Neural progenitor cell (in vitro differentiated cells): ENCODE results near the gene MED14. TPM values are rescaled to one million over a fixed set of nuclear protein-coding genes. Genes with fewer than 3 reads are reported as not detected.

Experiments used
- DNase-seq: peaks from one replicate; pipeline ENCODE4 v3.0.0-alpha.2; 2016; ENCODE audit warnings: low spot score
- H2AFZ ChIP-seq: fragments of 200-600 bp; sonication (generic); replicated peaks from 2 replicates; pipeline ENCODE4 v1.6.1; 2016; ENCODE audit warnings: antibody characterized with exemption
- H3F3A ChIP-seq: fragments of 200-600 bp; sonication (generic); 2 replicates; pipeline ENCODE4 v1.6.1; 2016; ENCODE audit warnings: antibody characterized with exemption, low read depth
- H3K27ac ChIP-seq: fragments of 200-600 bp; sonication (generic); 2 replicates; pipeline ENCODE4 v1.5.1; 2016; ENCODE audit warnings: mild to moderate bottlenecking
- H3K27me3 ChIP-seq: fragments of 200-600 bp; sonication (generic); 2 replicates; pipeline ENCODE4 v1.6.1; 2016; ENCODE audit warnings: mild to moderate bottlenecking, moderate library complexity
- H3K36me3 ChIP-seq: fragments of 200-600 bp; sonication (generic); 2 replicates; pipeline ENCODE4 v1.5.1; 2016
- H3K4me1 ChIP-seq: fragments of 200-600 bp; sonication (generic); 2 replicates; pipeline ENCODE4 v1.6.1; 2016; ENCODE audit warnings: mixed run types
- H3K4me2 ChIP-seq: fragments of 200-600 bp; sonication (generic); 2 replicates; pipeline ENCODE4 v1.6.1; 2016
- H3K4me3 ChIP-seq: fragments of 200-600 bp; sonication (generic); 2 replicates; pipeline ENCODE4 v1.5.1; 2016
- H3K79me2 ChIP-seq: fragments of 200-600 bp; sonication (generic); 2 replicates; pipeline ENCODE4 v1.6.1; 2016; ENCODE audit warnings: low read depth
- H3K9ac ChIP-seq: fragments of 200-600 bp; sonication (generic); 2 replicates; pipeline ENCODE4 v1.6.1; 2016
- H3K9me3 ChIP-seq: fragments of 200-600 bp; sonication (generic); 2 replicates; pipeline ENCODE4 v1.5.1; 2016; ENCODE audit warnings: low read depth
- H4K20me1 ChIP-seq: fragments of 200-600 bp; sonication (generic); 2 replicates; pipeline ENCODE4 v1.6.1; 2016; ENCODE audit warnings: low read depth
- H3K27ac Mint-ChIP-seq: 3 replicates; pipeline ENCODE4 v1.8.0; 2021; ENCODE audit warnings: mixed read lengths
- H3K27me3 Mint-ChIP-seq: 2 replicates; pipeline ENCODE4 v1.8.0; 2022; ENCODE audit warnings: low read depth, mild to moderate bottlenecking, inconsistent platforms, moderate library complexity, mixed read lengths; ENCODE audit not compliant: insufficient read depth
- H3K36me3 Mint-ChIP-seq: 3 replicates; pipeline ENCODE4 v1.8.0; 2021; ENCODE audit warnings: mixed read lengths
- H3K4me1 Mint-ChIP-seq: 3 replicates; pipeline ENCODE4 v1.8.0; 2021; ENCODE audit warnings: mixed read lengths
- H3K4me3 Mint-ChIP-seq: 3 replicates; pipeline ENCODE4 v1.8.0; 2021; ENCODE audit warnings: mild to moderate bottlenecking, moderate library complexity, mixed read lengths
- H3K9me3 Mint-ChIP-seq: 3 replicates; pipeline ENCODE4 v1.8.0; 2020; ENCODE audit warnings: mixed read lengths
- EZH2 ChIP-seq: fragments of 200-600 bp; sonication (generic); IDR thresholded peaks from 2 replicates; pipeline ENCODE4 v1.6.1; 2017; ENCODE audit warnings: antibody characterized with exemption, mild to moderate bottlenecking, moderate library complexity
- EZH2phosphoT487 ChIP-seq: fragments of 200-600 bp; sonication (generic); IDR thresholded peaks from 2 replicates; pipeline ENCODE4 v1.6.1; 2017; ENCODE audit warnings: antibody characterized with exemption
- total RNA-seq: library from RNA; depleted of rRNA; stranded (reverse); fragments of >200 nt; gene quantifications from 2 replicates; pipeline ENCODE4 v1.2.3, GENCODE V29; 2015; ENCODE audit warnings: low replicate concordance
- TF ChIP-seq, protein P1 (sequence below): fragments of 200-600 bp; sonication (generic); IDR thresholded peaks from 2 replicates; pipeline ENCODE4 v1.5.1; 2017; ENCODE audit warnings: antibody characterized with exemption, mild to moderate bottlenecking

Gene MED14
- total RNA-seq, 1 donor from 2014 or later = 56.4 TPM

DNA sequence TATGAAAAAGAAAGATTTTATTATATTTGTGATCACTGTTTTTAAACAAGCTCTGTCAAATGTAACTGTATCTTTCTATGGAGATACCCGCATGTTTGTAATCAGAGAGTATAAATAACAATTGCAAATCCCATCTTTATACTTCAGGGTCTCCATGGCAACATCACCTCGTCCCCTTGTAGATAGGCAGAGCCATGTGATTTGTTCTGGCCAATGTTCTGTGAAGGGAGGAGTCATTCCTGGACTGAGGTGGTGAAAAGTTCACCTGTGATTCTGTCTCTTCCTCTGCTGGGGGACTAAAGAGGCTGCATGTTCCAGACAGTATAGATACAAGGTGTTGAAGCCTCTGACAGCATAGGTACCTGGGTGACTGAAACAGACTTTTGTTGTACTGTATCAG, 45.6 kb upstream of the MED14 start:
- no peaks in the 10 kb centered on the region for H3K79me2 ChIP-seq
- Mint-ChIP-seq H3K27ac (no peak overlapping the region), H3K9me3 (peaks cover 2% of the 10 kb centered on the region), H3K4me3 (no peak overlapping the region), H3K36me3 (no peaks in the 10 kb centered on the region), H3K4me1 (no peaks in the 10 kb centered on the region), H3K27me3 (no peaks in the 10 kb centered on the region)
- H3K4me1 ChIP-seq = no peaks in the 10 kb centered on the region
- no peak for DNase-seq
- no peaks in the 10 kb centered on the region for H3F3A ChIP-seq
- no peak overlapping the region for H3K27ac ChIP-seq
- H3K9me3 ChIP-seq = no peaks in the 10 kb centered on the region
- H2AFZ ChIP-seq = no peak overlapping the region
- no peaks in the 10 kb centered on the region for H4K20me1 ChIP-seq
- no peak overlapping the region for H3K4me2 ChIP-seq
- H3K9ac ChIP-seq = no peak overlapping the region
- H3K27me3 ChIP-seq = no peaks in the 10 kb centered on the region
- no peak for TF ChIP-seq EZH2
- TF ChIP-seq, protein P1, sequence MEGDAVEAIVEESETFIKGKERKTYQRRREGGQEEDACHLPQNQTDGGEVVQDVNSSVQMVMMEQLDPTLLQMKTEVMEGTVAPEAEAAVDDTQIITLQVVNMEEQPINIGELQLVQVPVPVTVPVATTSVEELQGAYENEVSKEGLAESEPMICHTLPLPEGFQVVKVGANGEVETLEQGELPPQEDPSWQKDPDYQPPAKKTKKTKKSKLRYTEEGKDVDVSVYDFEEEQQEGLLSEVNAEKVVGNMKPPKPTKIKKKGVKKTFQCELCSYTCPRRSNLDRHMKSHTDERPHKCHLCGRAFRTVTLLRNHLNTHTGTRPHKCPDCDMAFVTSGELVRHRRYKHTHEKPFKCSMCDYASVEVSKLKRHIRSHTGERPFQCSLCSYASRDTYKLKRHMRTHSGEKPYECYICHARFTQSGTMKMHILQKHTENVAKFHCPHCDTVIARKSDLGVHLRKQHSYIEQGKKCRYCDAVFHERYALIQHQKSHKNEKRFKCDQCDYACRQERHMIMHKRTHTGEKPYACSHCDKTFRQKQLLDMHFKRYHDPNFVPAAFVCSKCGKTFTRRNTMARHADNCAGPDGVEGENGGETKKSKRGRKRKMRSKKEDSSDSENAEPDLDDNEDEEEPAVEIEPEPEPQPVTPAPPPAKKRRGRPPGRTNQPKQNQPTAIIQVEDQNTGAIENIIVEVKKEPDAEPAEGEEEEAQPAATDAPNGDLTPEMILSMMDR = no peak
- TF ChIP-seq EZH2phosphoT487 = no peak
- H3K36me3 ChIP-seq = no peaks in the 10 kb centered on the region
- H3K4me3 ChIP-seq = no peak overlapping the region

DNA sequence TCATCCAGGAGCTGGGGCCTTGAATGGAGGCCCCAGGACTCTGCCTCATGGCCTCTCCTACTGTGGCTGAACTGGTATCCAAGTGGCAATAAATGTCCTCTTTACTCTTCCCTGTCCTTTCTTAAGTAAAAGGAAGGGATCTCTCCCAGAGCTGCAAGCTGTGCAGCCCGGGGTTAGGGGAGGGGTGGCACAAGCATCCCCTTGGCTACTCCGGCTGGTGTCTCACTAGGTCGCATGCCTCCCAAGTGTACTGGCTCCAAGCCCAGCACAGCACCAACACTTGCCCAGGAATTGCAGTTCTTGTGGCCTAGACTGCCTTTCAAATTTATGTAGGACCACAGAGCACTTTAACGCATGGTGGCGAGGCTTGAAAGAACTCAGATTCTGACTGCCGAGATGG, 44.7 kb upstream of the MED14 start:
- Histone ChIP-seq H3K4me1 (no peaks in the 10 kb centered on the region), H3K9ac (no peak overlapping the region), H2AFZ (no peak overlapping the region), H3K4me3 (no peak overlapping the region), H3K9me3 (no peaks in the 10 kb centered on the region), H3F3A (no peaks in the 10 kb centered on the region), H3K27ac (no peak overlapping the region), H3K79me2 (no peaks in the 10 kb centered on the region), H3K4me2 (no peak overlapping the region), H3K36me3 (no peaks in the 10 kb centered on the region), H4K20me1 (no peaks in the 10 kb centered on the region), H3K27me3 (no peaks in the 10 kb centered on the region)
- no peak for TF ChIP-seq EZH2phosphoT487
- TF ChIP-seq, protein P1 = no peak
- H3K4me1 Mint-ChIP-seq = no peaks in the 10 kb centered on the region
- peaks cover 2% of the 10 kb centered on the region for H3K9me3 Mint-ChIP-seq
- H3K27me3 Mint-ChIP-seq = no peaks in the 10 kb centered on the region
- H3K27ac Mint-ChIP-seq = no peak overlapping the region
- no peaks in the 10 kb centered on the region for H3K36me3 Mint-ChIP-seq
- H3K4me3 Mint-ChIP-seq = no peak overlapping the region
- DNase-seq = no peak

DNA sequence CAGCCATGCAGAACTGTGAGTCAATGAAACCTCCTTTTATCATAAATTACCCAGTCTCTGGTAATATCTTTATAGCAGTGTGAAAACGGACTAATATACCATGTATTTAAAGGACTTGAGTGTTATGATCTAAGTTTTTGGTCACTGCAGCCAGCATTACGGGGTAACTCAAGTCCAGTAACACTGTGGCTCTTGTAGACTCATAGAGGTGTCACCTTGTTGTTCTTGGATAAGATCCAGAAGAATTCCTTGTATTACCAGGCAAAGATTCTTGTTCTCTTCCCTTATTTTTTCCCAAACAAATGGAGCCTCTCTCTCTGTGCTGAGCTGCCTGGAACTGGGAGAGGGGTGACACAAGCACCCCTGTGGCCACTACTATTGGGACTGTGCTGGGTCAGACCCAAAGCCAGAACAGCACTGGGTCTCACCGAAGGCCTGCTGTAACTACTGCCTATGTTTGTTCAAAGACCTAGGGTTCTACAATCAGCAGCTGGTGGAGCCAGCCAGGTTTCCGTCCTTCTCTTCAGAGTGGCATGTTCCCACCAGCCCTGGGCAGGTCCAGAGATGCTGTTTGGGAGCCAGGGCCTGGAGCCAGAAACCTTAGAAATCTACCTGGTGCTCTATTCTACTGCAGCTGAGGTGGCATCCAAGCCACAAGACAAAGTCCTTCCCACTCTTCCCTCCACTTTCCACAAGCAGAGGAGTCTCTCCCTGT, 43.7 kb upstream of the MED14 start:
- TF ChIP-seq EZH2 (no peak), EZH2phosphoT487 (no peak)
- TF ChIP-seq, protein P1 = no peak
- Histone ChIP-seq H3K79me2 (no peaks in the 10 kb centered on the region), H3K4me1 (no peaks in the 10 kb centered on the region), H3K27ac (no peak overlapping the region), H4K20me1 (no peaks in the 10 kb centered on the region), H3K4me2 (no peak overlapping the region), H3K9ac (no peak overlapping the region), H3F3A (no peaks in the 10 kb centered on the region), H3K27me3 (no peaks in the 10 kb centered on the region), H3K4me3 (no peak overlapping the region), H3K36me3 (no peaks in the 10 kb centered on the region), H3K9me3 (no peaks in the 10 kb centered on the region), H2AFZ (no peak overlapping the region)
- no peaks in the 10 kb centered on the region for H3K4me1 Mint-ChIP-seq
- H3K36me3 Mint-ChIP-seq = no peaks in the 10 kb centered on the region
- DNase-seq = no peak
- H3K27me3 Mint-ChIP-seq = no peaks in the 10 kb centered on the region
- no peak overlapping the region for H3K4me3 Mint-ChIP-seq
- H3K27ac Mint-ChIP-seq = no peak overlapping the region
- H3K9me3 Mint-ChIP-seq = peaks cover 2% of the 10 kb centered on the region
